GM12874 (cell line): Measurements from ENCODE around the gene PDE5A.
A peak's percentile ranks its signal among the peaks of the same experiment; 100 is the strongest.

Experiments
- TF ChIP-seq, protein P1 (sequence below): IDR thresholded peaks from 2 replicates; pipeline ENCODE4 v1.5.1; 2011; ENCODE audit warnings: low read depth, mild to moderate bottlenecking, control low read depth, low read length, moderate library complexity; ENCODE audit not compliant: insufficient read depth

The PDE5A gene

DNA sequence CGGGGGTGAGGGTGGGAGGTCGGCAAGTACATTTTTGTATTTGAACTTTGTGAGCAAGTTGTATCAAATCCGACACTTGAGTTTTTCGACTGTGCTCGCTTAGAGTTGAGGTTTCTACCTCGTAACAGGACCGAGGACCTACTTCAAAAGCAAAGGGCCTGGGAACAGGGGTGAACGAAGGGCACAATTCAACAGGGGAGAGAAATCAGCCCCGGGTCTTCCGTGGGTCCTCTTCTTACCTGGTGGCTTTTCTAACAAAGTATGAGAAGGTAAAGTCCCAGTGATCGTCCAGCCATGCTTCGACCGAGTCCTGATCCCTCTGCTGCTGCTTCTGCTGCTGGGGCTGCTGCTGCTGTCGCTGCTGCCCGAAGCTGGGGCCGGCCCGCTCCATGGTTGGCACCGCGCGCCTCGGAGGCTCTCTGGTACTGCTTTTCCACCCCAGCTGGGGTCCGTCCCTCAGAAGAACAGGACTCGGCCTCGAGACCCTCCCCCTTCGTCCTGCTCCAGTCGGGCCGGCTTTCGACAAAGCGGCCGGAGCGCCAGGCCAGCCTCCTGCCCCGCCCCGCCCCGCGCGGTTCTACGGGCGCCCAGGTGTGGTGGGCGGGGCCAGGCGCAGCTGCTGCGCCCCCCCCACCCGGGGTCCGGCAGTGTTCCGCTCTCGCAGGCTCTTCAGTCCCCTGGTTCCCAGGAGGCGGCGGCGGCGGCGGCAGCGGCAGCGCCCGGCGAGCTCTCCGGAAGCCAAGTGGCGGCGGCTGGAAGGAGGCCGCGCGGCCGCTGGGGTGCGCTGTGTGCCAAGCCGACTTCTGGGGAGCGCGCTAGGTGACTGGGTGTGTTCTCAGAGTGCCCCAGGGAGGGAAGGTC, at the start of gene PDE5A:
Gene PDE5A, minus strand, starts transcription at position 524 of the 861 bp plus-strand sequence. Its CDS starts 133 bp downstream, at position 391.
- TF ChIP-seq, protein P1, sequence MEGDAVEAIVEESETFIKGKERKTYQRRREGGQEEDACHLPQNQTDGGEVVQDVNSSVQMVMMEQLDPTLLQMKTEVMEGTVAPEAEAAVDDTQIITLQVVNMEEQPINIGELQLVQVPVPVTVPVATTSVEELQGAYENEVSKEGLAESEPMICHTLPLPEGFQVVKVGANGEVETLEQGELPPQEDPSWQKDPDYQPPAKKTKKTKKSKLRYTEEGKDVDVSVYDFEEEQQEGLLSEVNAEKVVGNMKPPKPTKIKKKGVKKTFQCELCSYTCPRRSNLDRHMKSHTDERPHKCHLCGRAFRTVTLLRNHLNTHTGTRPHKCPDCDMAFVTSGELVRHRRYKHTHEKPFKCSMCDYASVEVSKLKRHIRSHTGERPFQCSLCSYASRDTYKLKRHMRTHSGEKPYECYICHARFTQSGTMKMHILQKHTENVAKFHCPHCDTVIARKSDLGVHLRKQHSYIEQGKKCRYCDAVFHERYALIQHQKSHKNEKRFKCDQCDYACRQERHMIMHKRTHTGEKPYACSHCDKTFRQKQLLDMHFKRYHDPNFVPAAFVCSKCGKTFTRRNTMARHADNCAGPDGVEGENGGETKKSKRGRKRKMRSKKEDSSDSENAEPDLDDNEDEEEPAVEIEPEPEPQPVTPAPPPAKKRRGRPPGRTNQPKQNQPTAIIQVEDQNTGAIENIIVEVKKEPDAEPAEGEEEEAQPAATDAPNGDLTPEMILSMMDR, result peak; percentile 81

DNA sequence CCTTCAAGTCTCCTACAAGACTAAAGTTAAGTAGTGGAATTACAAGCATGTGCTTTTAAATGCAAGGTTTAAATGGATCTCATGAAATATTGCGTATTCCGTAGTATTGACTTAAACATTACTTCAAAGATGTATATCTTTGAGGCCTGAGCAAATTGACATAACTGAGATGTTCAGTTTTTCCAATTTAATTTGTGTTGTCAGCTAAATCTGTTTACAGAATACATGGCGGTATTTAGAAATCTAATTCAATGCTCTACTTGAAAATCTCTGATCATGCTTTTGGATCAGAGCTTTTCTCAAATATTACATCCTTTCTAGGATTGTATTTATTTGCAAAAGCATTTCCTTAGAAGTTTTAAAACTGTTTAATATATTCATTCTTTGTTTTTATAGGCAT, 47.5 kb upstream of the PDE5A start:
- TF ChIP-seq, protein P1, result no peak

DNA sequence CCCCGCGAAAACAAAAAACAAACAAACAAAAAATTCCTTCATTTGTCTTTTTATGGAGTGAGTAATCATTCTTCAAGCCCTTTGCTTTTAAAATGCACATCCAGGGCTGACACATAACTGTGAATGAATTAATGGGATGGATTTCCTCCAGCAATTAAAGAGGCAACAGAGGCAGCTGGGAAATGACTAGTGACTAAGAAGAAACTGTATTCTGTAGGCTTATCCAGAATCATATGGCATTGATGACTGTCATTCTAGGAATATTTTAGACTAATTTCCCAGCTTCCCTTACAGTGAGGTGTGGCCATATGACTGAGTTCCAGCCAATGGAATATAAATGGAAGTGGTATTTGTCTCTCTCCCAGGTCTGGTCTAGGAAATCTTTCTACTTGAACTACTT, 46.8 kb upstream of the PDE5A start:
- TF ChIP-seq, protein P1, result no peak

DNA sequence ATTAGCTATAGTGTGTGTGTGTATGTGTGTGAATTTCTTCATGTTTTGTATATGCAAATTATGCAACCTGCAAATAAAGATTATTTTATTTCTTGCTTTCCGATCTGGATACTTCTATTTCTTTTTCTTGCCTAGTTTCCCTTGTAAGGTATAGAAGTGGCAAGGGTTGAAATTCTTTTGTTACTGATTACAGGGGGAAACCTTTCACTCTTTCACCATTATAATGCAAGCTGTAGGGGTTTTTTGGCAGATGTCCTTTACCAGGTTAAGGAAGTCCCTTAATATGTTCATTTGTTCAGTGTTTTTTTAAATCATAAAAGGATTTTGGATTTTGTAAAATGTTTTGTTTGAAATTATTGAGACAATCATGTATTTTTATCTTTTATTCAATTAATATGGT, 44.3 kb upstream of the PDE5A start:
- TF ChIP-seq, protein P1, result no peak

DNA sequence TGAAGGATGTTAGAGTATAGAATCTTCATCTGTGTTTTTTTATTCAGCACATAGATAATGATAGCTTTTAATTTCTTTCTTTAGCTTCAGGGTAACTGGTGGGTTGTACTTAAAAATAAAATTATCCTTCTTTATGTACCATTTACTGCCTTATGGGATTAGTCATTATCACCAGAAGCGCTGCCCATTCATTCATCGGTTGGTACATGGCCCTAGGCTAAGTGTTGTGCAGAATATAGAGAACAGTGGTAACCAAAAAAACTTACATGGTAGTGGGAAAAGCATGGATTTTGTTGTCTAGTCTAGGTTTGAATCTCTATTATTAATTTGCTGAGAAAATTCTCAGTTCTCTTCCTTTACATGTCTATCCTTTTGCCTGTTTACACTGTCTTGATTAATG, 43.5 kb upstream of the PDE5A start:
- TF ChIP-seq, protein P1, result no peak

DNA sequence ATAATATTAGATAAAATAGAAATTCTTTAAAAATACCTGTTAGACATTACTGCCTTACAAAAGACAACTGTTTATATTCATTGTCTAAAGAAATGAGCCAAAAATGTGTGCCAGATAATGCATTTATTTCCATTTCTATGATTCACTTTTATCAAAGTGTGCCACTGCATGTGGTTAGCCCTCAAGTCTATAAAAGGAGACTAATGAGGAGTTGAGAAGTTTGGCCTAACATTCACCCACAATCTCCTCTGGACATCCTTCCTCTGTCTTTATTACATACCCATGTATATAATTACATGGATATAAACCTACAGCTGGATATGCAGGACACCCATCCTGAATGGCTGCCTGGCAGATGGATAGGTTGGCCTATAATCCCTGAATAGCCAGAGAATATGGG, 42.6 kb upstream of the PDE5A start:
- TF ChIP-seq, protein P1, result no peak

DNA sequence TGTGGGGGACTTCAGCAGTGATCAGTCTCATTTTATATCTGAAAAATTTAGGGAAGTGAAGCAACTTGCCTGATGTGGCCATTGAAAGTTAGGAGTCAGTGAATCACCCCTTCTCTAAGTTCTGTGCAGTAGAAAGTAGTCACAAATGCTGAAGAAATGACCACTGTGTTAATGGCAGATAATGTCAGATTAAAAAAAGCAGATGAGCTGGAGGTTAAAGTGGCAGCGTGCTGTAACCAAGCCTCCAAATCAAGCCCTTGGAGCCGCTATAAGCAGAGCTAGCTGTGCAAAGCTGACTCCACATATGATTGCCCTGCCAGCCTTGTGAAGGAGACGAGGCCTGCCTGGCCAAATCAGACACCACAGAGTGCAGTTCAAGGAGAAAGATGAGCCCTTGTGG, 39.2 kb upstream of the PDE5A start:
- TF ChIP-seq, protein P1, result no peak
